Left lobe of liver (tissue), 2 donors: ENCODE measurements around the gene SFXN5. TPM values are rescaled to one million over a fixed set of nuclear protein-coding genes. Genes with fewer than 3 reads are reported as not detected.
A peak's percentile ranks its signal among the peaks of the same experiment; 100 is the strongest.

Experiments used
- ATAC-seq: fragments of 200-7000 bp; cut with Tn5 transposase; one replicate; pipeline ENCODE4 v1.9.1; 2020; ENCODE audit warnings: mild to moderate bottlenecking, moderate library complexity
- DNase-seq: peaks from one replicate; pipeline ENCODE4 v3.0.0-alpha.2; 2020; ENCODE audit warnings: low spot score
- total RNA-seq: library from RNA; stranded (reverse); gene quantifications from one replicate; pipeline ENCODE4 v1.2.1, GENCODE V29; 2021
- donor health status: DM: no; HTN: no; CAD: no; lungs with moderate emphysema.
- donor health status: DM: no; HTN: yes; CAD: no.

The SFXN5 gene
- total RNA-seq, 1 donor from 2014 or later, result 80.1 TPM

GRCh38 chr2:72947952-72948830, 123.3 kb downstream of the SFXN5 start:
- DNase-seq (no peak), ATAC-seq (no peak)

GRCh38 chr2:72946466-72946865, 125.0 kb downstream of the SFXN5 start:
- ATAC-seq (no peak), DNase-seq (no peak)

- DNase-seq (no peak), ATAC-seq (no peak)
Observed at GRCh38 chr2:72945450-72946019, 126.0 kb downstream of the SFXN5 start.

- DNase-seq, result no peak
- ATAC-seq, result no peak
Observed at GRCh38 chr2:72944804-72945449, 126.6 kb downstream of the SFXN5 start.

GRCh38 chr2:72943540-72944395, 127.7 kb downstream of the SFXN5 start:
- peak; percentile 19 for ATAC-seq
- no peak for DNase-seq

- no peak for ATAC-seq
- DNase-seq, result no peak
Observed at GRCh38 chr2:72942881-72943418, 128.6 kb downstream of the SFXN5 start.

GRCh38 chr2:72942293-72942692, 129.2 kb downstream of the SFXN5 start:
- DNase-seq (no peak), ATAC-seq (no peak)

- ATAC-seq (no peak), DNase-seq (no peak)
Observed at GRCh38 chr2:72940786-72941185, 130.7 kb downstream of the SFXN5 start.

- ATAC-seq (no peak), DNase-seq (no peak)
Observed at GRCh38 chr2:72940361-72940760, 131.2 kb downstream of the SFXN5 start.

- ATAC-seq (peak; percentile 2), DNase-seq (no peak)
Observed at GRCh38 chr2:72938455-72938854, 133.1 kb downstream of the SFXN5 start.

- DNase-seq, result no peak
- ATAC-seq, result peak; percentile 18
Observed at GRCh38 chr2:72937356-72937669, 134.2 kb downstream of the SFXN5 start.

- ATAC-seq, result peak; percentile 19
- DNase-seq, result no peak
Observed at GRCh38 chr2:72936660-72937355, 134.7 kb downstream of the SFXN5 start.

- ATAC-seq, result no peak
Observed at GRCh38 chr2:72935611-72935957, 135.9 kb downstream of the SFXN5 start.

GRCh38 chr2:72934683-72935610, 136.6 kb downstream of the SFXN5 start:
- peak; percentile 47 for ATAC-seq
- no peak for DNase-seq

More at GRCh38 chr2:72935611-72935957, 135.9 kb downstream of the SFXN5 start:
- DNase-seq, result no peak

GRCh38 chr2:72933646-72934151, 137.8 kb downstream of the SFXN5 start:
- ATAC-seq, result no peak
- DNase-seq, result no peak

GRCh38 chr2:72933207-72933606, 138.3 kb downstream of the SFXN5 start:
- DNase-seq (no peak), ATAC-seq (no peak)

- DNase-seq (no peak), ATAC-seq (no peak)
Observed at GRCh38 chr2:72932805-72933204, 138.7 kb downstream of the SFXN5 start.

- ATAC-seq (no peak), DNase-seq (no peak)
Observed at GRCh38 chr2:72932045-72932740, 139.3 kb downstream of the SFXN5 start.
